GM21737 (cell line): Measurements from ENCODE around the gene C2orf81.

Experiments used
- ATAC-seq: cut with Tn5 transposase; IDR thresholded peaks from one replicate; pipeline ENCODE4 v1.9.1; 2021; ENCODE audit warnings: mild to moderate bottlenecking, moderate library complexity; ENCODE audit not compliant: unreplicated experiment

The C2orf81 gene

GRCh38 chr2:74392449-74392743 is 29.0 kb downstream of the C2orf81 start:
- ATAC-seq, result no peak

- ATAC-seq, result peak; percentile 74
Measured at GRCh38 chr2:74391580-74392448, 29.6 kb downstream of the C2orf81 start.

GRCh38 chr2:74391209-74391579 is 30.2 kb downstream of the C2orf81 start:
- ATAC-seq, result no peak

DNA sequence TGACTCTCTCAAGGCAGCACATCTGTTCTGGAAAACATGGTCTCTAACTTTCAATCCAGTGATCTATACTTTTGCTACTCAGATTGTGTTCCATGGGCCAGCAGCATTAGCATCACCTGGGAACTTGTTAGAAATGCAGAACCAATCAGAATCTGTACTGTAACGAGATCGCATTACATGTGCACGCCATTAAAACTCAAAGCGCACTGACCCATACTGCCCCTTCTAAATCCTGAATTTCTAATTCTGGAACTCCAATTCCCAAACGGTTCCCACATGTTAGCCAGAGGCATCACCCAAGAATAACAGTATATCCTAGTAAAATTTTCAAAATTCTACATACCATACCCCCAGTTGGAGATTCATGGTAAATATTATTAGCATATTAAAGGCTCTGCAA is 30.8 kb downstream of the C2orf81 start:
- no peak for ATAC-seq

- no peak for ATAC-seq
Measured at GRCh38 chr2:74387346-74387745, 34.1 kb downstream of the C2orf81 start.

DNA sequence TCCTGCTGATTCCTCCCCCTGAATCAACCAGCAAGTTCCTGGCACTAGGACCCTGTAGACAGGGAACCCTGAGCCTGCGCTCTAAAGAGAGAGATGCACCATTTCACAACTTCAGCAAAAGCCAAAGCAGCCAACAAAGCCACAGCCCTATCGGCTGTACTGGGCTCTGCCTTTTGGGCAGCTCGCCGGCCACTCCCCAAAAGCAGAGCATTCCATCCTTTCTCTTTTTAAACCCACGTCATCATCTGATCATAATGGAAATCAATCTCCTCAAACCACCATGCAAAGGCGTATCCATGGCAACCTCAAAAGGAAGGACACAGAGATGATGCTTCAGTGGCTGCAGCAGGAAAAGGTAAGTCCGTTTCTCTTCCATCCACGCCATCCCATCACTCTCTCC is 36.0 kb downstream of the C2orf81 start:
- no peak for ATAC-seq

GRCh38 chr2:74384051-74384450 is 37.4 kb downstream of the C2orf81 start:
- ATAC-seq, result no peak

DNA sequence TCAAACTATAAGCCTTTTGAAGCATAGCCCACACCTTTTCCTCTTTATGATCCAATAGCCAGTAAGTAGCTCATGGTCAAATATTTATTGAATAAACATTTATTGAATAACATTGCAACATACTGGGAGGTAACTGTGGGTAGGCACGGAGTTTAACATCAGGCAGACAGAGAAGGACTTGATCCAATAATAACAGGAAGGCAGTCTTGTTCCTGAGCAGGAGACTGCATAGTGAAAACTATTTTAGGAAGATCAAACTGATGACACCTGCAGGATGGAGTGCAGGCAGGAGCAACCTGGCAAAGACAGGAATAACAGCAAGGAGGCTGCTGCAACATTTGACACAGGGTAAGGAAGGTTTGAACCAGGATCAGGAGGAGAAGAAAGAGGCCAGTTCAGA is 38.2 kb downstream of the C2orf81 start:
- no peak for ATAC-seq

- no peak for ATAC-seq
Measured at GRCh38 chr2:74381751-74382150, 39.7 kb downstream of the C2orf81 start.

DNA sequence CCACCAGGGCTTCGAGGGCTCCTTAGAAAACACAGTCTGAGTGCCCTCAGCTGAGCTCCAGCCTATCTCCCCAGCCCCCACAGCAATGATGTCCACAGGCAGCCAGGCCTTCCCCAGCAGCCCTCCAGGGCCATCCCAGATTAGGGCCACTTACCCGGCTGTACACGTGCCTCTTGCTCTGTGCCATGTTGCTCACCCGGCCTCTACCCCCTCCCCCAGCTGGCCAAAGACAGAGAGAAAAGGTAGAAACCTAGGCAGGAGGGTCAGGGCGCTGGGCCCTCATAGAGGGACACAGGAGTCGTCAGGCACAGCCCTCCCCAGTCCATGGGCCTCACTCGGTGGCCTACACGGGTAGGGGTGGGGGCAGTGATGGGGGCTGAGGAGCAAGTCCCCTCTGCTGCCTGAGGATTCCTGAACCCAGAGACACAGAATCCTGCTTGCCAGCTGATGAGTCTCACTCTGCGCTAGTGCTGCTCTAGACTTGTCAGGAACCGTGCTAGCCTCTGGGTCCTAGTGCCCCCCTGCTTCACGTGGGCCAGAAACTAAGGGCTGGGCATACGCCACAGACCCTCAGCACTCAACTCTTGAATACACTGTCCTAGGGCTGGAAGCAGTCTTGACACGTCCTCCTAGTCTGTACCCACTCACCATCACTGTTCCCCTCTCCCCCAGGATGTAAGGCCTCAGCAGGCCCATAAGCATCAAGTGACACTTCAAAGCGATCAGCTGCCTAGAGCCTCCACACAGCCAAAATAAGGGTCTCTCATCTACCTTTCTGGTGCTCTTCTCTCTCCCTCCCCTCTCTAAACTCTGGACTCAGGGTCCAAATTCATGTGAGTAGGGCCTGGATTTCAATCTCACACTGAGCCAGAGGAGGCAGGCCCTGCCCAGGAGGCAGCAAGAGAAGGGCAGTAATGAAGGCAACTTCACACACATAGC is 41.3 kb downstream of the C2orf81 start, which contains the start of gene DCTN1:
Gene DCTN1 (minus strand): TSS at position 461 of the 939 bp plus-strand sequence. CDS start 274 bp downstream, at position 187.
- no peak for ATAC-seq

- ATAC-seq, result no peak
Measured at GRCh38 chr2:74378007-74378406, 43.4 kb downstream of the C2orf81 start.

DNA sequence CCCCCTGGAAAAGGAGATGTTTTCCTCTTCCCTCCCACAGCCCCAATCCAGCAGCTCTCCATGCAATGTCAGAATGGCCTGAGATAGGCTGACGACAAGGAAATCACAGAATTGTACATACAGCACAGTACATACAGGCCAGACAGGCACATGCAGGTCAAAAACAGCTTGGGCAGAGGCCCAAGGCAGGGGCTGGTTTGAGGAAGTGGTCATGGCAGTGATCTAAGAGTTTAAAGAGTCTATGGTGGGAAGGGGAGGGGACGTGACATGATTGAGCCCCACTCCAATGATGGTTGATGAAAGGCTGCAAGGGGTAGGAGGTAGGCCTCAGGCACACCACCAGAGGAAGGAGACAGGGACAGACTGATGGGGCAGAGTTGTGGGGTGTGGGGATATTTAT is 45.6 kb downstream of the C2orf81 start:
- ATAC-seq, result no peak

DNA sequence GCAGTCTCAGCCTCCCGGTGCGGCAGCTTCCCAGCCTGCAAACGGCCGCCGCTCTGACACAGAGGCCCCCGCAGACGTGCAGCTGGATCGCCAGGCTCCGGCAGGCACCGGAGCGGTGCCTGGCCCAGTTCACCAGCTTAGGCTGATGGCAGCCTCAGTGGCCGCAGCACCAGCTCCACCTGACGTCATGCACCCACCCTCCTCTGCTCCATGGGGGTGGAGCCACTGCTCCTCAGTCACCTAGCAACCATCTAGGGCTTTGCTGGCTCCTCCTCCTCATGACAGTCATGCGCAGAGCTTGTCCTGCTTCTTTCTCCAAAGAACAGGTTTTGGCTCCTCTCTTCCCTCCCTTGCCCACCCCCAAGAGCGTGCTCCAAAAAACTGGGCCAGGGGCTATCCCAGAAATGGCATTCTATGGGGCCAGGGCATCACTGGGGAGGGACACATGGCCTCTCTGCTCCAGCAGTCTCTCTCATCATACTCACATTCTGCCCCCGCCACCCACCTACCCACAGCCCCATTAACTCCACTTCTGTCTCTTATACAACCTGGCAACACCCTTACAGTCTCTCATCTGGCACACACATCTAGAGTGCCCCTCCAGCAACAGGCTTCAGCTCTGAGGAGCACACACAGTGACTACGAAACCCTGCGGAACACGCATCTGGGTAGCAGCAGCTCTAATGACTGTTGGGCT is 46.8 kb downstream of the C2orf81 start:
- no peak for ATAC-seq

DNA sequence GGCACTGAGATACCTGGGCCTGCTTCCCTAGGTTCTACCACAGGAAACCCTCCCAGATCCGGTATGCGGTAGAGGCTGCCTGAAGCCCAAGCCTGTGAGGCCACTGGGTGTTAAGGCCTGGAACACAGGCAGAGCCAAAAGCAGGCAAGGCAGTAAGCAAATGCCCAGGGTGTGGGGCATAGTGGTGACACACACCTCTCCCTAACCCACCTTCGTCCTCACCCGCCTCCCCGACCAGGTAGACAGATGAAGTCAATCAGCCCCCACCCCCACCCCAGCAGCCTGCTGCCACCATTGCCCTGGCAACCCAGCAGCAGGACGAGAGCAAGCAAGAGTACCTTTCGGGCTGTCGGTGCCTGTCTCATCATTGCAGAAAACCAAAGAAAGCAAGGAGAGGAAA is 47.4 kb downstream of the C2orf81 start:
- ATAC-seq, result no peak

DNA sequence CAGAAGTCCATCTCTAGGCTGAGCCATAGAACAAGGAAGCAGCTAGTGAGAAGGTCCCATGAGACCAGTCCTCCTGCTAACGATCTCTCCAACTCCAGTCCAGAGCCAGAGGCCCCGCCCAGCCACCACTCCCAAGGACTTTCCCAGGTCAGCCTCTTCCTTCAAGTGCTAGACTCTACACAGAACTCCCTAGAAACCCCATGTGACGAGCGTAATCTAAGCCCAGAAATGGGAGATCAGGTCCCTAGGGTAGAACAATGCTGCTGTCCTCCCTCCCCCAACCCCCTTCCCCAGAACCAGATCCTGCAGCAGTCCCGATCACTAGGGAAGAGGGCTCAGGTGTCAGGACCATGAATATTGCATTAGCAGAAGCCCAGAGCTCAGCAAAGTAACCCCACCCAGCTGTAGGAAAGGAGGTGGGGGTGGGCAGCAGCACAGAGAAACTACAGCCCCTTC is 48.2 kb downstream of the C2orf81 start:
- ATAC-seq, result no peak

- ATAC-seq, result no peak
Measured at GRCh38 chr2:74372674-74373073, 48.7 kb downstream of the C2orf81 start.

DNA sequence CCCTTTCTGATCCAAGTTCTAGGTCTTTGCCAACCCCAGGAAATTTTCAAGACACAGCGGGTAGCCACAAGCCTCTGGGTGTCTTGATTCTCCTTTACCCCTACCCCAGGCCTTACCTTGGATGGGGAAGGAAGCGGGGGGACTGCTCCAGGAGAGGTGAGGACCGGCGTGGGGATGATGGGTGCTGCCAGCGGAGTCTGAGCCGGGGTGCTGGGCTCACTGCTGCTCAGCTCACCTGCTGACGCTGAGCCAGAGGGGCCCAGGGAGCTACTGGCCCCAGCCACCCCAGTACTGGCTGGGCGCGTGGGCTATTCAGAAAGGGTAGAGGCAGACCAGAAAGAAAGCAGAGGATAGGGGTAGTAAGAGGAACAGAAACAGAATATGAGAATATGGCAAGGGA is 50.0 kb downstream of the C2orf81 start:
- ATAC-seq, result no peak

DNA sequence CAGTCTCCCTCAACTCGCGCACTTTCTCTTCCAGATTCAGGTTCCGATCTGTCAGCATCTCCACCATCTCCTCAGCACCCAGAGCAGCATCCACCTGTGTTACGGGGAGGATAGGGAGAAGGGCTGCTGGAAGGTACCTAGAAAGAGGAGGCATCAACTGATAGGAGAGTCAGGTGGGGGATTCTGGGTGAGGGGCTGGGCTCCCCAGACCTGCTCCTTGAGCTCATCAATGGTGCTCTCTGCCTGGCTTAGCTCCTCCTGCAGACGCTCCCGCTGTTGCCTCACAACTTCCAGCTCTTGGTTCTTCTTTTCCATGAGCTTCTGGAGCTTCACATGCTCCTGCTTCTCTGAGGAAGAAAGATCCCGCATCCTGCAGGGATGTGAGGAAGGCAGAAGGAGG is 51.4 kb downstream of the C2orf81 start:
- no peak for ATAC-seq

GRCh38 chr2:74368499-74368898 is 52.9 kb downstream of the C2orf81 start:
- ATAC-seq, result no peak

- ATAC-seq, result no peak
Measured at GRCh38 chr2:74367789-74368188, 53.6 kb downstream of the C2orf81 start.

- no peak for ATAC-seq
Measured at GRCh38 chr2:74366036-74366435, 55.4 kb downstream of the C2orf81 start.
